GM18951 (cell line): Measurements from ENCODE around the gene HIPK2.

ENCODE experiments used
- POLR2A ChIP-seq: IDR thresholded peaks from 4 replicates; pipeline ENCODE4 v1.6.1; 2011; ENCODE audit warnings: mild to moderate bottlenecking; ENCODE audit not compliant: insufficient read length, insufficient read depth; ENCODE audit errors: extremely low read depth
- in situ Hi-C: fragments of 300-500 bp; cut with MboI; formaldehyde crosslinking; loops from one replicate; pipeline ENCODE4 v1.12.0; 2022; ENCODE audit warnings: low sequenced_read_pairs, mixed read lengths, inconsistent platforms; ENCODE audit not compliant: unreplicated experiment

Gene HIPK2

DNA sequence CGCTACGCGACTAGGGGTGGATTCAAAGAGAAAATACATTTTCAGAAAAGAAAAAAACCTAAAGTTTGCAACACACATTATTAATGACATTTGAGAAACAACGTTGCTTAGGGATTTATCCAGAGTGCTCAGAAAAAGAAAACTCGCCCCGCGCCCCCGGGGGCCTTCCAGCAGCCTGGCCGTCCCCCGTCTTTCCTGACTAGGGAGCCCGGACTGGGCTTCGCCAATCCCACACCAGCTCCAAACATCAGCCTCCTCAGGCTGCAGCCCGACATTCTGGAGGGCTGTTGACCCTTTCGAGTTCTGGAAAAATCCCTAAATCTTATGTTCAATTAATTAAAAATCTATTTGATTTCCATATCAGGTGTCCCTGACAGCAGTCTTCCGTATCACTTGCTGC, 205.7 kb downstream of the HIPK2 start:
- in situ Hi-C loops = no loop called here
- no peak for TF ChIP-seq POLR2A

DNA sequence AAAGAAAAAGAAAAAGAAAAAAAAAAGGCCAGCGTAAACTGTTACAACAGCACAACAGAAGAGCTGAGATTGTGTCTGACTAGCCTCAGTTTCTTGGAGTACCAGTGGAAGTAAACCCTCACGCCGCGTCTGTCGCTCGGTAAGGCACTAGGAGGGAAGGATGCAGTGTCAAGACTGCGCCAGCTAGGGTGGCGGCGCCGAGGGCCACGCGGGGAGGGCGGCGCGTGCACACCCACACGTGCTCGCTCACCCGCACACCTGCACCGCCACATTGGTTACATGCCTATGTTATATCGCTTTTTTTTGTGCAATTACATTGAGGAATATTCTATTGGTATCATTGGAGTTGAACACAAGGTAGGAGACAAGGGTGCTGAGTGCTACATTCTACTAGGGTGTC, 206.1 kb downstream of the HIPK2 start:
- TF ChIP-seq POLR2A = no peak

DNA sequence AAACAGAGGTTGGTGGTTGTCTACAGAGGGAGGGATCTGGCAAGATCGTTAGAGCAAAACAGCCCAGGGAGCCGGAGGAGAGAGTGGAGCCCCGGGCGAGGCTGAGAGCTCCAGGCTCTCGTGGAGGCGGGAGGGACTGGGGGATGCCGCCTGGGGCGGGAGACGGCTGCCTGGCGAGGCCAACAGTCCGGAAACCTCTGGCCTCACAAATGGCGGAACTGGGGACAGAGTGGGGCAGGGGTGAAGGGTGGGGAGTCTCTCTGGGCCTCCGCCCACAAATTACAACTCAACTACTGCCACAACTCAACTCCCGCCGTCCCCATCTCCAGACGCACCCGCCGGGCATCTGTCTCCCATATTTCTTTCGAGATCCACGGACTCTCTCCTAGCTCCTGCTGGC, 206.6 kb downstream of the HIPK2 start:
- TF ChIP-seq POLR2A = no peak
- in situ Hi-C loops = no loop called here

More for the DNA sequence above, 206.1 kb downstream of the HIPK2 start:
- in situ Hi-C loops = no loop called here

DNA sequence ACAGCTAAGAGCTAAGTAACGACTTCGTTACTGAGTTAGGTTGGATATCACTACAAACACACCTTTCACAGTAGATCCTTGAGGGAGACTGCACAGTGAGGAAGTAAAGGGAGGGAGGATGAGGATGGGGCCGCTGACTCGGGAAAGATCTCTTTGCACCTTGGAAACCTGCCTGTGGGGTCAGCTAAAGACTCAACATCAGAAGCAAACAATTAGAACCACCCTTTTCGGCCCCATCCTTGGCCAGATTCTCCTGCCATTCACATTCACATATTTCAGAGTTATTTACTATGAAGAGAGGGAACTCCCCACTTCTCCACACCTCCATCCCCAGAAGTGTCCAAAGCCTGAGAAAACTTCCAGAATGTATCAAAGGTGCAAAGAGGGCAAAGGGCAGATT, 207.2 kb downstream of the HIPK2 start:
- in situ Hi-C loops = no loop called here
- no peak for TF ChIP-seq POLR2A

DNA sequence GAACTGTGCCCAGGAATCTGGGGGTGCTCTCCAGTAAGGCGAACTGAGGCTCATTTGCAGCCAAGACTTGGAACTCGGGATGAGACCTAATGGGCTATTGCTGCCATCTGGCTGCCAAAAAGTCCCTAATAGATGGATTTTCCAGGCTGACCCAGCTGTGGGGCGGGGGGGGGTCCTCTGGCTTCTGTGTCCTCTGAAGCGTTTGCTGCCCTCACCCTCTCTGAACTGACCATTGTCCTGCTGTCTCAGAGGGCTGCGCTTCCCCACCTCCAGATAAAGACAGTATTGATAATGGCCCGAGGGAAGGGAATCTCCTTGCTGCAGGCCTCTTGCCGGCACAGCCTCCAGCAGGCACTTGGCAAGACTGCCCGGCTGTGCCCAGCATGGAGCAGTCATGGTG, 207.7 kb downstream of the HIPK2 start:
- in situ Hi-C loops = no loop called here
- no peak for TF ChIP-seq POLR2A

DNA sequence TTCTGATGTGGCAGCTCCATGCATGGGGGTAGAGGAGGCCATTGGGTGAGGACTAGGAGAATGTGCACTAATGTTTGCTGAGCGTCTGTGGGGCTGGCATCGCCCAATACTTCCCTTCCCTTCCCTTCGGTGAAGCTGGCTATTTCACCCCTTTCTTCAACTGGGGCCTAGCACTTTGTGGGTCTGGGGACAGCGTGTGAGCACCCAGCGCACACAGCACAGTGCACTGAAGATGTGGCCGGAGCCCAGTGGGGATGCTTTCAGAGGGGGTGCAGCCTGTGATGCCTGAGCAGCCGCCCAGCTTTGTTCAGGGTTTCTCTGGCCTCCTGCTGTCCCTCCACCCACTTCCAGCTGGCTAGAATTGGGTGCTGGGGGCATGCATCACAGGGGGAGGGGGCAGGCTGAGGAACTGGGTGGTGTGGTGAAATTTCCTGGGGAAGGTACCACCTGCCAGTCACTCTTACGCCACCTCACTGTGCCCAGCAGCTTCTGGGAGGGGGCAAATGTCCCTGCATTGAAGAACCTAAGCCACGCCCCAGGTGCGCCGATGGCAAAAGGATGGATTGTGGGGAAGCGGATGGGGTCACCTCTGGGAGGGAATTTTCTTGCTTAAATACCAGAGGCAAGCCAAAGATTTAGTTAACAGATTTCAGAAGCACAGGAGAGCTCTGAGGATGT, 208.8 kb downstream of the HIPK2 start:
- TF ChIP-seq POLR2A = no peak
- in situ Hi-C loops = no loop called here

DNA sequence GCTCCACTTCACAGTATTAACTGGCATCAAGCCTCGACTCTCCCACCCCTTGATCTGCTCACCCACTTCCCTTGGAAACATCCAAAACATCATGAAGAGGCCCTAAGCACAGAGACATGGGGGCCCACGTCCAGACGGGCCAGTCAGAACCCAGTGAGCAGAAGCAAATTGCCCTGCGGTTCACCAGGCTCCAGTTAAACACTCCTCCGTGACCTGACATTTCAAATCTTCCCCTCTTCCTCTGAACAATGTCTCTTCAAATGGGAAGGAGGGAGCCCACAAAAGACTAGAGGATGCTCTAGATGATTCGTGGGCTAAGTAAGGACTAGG, 209.5 kb downstream of the HIPK2 start:
- no peak for TF ChIP-seq POLR2A
- in situ Hi-C loops = no loop called here

DNA sequence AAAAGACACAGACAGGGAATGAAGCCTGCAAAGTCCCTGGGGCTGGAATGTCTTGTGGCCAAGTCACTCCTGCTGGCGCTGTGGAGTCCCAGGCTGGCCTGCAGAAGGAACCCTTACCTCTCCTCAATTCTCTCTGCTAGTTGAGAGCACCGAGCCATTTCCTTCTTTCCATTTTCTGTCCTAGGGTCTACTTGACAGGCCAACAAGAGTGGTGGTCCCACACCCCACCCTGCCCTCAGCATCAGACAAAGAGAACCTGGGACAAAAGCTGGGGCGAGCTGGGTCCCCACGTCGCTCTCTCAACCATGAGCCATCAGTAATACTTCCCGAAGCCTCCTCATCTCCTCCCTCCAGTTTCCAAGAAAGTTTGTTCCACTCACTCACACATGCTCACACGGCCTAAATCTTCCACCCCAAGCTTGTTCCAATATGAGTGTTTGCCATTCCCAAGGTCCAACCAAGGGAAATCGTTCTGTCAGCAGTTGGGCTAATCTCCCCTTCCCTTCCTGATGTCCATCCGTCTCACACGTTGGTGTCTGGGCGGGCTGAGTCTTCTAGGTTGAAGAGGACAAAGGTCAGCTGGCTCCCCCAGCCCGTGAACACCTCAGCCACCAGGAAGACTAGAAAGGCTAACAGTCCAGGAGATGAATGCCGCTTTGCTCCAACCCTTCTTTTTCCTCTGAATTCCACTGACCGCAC, 210.0 kb downstream of the HIPK2 start:
- in situ Hi-C loops = no loop called here

DNA sequence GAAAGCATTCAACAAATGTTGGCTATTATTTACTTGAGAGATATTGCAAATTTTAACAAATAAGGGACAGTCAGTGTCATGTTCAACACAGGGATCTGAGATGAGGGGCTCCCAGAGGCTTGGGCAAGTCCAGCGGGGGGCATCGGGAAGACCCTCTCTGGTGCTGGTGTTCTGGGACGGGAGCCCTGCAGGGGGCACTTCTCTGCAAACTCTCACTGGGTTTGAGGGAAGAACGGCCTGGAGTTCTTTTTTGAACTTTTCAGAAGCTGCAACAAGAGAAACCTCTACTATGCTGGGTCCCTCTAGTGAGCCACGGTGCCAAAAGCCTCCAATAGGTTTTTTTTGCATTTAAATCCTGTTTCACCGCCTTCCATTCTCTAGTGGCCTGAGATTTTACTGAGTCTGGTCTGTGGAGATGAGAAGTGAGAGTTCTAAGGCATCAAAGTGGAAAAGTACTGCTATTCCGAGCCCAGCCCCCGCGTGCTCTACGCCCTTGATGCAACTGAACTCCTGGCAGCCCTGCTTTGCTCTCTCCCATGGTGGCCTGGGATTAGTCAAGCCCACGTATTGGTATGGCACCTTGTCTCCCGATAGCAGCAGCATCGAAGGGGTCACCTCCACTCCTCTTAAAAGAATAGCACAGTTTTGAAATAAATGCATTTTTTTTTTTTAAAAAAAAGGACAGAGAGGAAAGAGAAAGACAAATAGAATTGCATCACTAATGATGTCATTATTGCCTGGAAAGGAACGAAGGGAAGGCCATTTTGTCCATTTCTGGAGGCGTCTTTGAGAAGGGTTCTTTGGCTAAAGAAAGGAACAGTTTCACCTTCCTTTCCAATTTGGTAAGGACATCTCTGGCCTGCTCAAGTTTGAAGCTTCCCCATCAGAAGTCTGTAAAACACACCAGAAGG, 210.8 kb downstream of the HIPK2 start:
- no peak for TF ChIP-seq POLR2A
- in situ Hi-C loops = no loop called here

More for the DNA sequence above, 210.0 kb downstream of the HIPK2 start:
- TF ChIP-seq POLR2A = no peak

DNA sequence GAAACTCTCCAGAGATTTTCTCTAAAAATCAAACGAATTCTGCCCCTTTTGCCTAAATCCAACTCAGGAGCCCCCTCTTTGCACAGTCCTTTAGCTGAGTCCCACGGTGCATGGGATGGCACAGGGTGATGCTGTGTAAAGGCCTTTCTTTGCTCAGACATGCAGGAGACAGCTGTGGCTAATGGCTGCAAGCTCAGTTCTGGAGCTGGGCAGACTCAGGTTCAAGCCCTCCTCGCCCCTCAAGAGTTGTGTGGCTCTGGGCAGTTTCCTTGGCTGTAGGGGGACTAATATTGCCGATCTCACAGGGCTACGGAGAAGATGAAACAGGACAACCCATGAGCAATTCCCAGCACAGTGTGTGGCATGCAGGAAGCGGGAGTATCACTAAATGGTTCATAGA, 211.7 kb downstream of the HIPK2 start:
- in situ Hi-C loops = no loop called here
- TF ChIP-seq POLR2A = no peak

DNA sequence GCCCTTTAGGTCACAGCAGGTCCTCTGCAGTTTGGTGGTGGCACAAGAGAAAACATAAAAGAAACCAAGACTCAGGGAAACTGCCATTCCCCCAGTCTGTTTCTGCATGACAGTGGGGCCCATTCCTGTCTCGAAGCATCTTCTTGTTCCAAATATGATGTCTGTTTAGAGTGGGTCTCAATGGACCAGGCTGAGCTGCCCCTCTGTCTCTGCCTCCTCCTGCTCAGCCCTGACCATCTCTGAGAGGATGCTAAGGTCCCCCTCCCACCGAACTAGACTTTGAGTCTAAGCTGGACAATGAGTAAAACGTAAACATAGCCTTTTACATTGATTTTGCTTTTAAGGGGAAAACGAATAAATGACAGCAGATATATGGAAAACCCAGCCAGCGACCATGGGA, 213.9 kb downstream of the HIPK2 start:
- no peak for TF ChIP-seq POLR2A

DNA sequence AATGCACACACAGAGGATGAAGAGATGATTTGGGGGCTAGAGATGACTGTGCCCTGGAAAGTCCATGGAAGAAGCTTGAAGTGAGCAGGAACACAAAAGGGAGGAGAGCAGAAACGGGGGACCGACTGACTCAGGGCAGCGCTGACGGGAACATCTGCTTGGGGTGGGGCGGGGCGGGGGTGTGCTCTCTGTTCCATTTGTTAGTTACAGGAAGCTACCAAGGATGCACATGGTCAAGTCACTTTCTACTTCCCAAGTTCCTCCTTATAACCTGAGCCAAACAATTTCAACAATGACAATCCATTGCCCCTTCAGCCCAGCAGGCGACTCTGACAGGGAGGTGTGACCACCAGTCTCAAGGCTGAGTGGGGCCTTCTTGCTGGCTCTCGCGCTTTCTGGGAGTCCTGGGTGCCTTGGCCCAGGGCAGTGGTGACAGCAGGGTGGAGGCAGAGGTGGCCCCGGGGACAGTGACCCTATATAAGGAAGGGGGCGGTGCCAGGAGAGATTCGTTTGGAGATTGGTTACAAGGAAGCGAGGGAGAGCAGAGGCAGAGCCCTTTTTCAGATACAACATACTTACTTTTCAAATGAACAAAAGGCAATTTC, 214.7 kb downstream of the HIPK2 start:
- TF ChIP-seq POLR2A = no peak

More for the DNA sequence above, 213.9 kb downstream of the HIPK2 start:
- in situ Hi-C loops = no loop called here

DNA sequence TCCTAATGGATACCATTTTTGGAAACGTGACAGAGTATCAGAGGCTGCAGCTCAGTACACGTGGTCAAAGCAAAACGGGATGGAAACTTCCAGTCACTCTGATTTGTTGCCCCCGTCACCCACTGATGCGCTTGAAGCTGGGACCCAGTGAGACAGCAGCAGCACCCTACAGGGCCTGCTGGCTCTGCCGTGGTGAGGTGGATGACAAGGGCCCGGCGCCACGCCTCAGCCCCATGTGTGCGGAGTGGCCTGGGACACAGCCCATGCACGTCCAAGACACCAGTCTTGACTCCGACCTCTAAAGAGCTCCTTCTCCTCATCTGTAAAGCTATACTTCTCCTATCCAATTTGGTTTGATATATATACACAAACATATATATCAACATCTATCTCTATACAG, 215.3 kb downstream of the HIPK2 start:
- in situ Hi-C loops = no loop called here
- no peak for TF ChIP-seq POLR2A

More for the DNA sequence above, 214.7 kb downstream of the HIPK2 start:
- in situ Hi-C loops = no loop called here

DNA sequence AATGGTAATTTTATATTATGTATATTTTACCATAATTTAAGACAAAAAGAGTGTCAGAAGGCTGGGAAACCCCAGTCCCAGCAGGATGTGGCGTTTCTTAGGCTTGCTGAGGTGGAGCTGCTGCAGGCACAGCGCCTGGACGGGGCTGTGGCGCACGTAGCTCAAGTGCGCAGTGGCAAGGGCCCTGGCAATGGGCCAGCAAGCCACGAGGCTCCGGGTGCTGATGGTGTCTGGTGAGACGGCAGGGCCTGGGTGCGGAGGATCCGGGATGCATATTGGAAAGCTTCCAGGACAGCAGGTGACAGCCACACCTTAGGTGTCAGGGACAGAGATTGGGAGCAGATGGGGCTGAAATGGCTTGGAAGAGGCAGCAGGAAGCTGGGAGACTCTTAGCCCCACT, 217.1 kb downstream of the HIPK2 start:
- in situ Hi-C loops = no loop called here
- TF ChIP-seq POLR2A = no peak

DNA sequence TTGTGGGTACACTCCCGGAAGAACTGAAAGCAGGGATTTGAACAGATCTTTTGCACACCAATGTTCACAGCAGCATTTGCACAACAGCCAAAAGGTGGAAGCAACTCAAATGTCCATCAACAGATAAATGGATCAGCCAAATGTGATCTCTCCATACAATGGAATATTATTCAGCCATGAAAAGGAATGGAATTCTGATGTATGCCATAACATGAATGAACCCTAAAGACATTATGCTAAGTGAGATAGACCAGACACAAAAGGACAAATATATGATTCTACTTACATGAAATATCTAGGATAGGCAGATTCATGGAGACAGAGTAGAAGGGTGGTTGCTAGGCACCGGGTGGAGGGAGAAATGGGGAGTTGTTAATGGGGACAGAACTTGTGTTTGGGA, 217.6 kb downstream of the HIPK2 start:
- TF ChIP-seq POLR2A = no peak
- in situ Hi-C loops = no loop called here
